Neural cell (in vitro differentiated cells): ENCODE results near the gene FBXO38. TPM values are rescaled to one million over a fixed set of nuclear protein-coding genes. Genes with fewer than 3 reads are reported as not detected.

Experiments used
- H2AFZ ChIP-seq: fragments of 200-600, 300-800 bp; sonication (generic), shearing (Covaris generic); 2 replicates; pipeline ENCODE4 v1.6.0; 2014; ENCODE audit warnings: low read depth, mild to moderate bottlenecking, antibody characterized with exemption, low read length, moderate library complexity
- H3F3A ChIP-seq: fragments of 200-600 bp; shearing (Covaris generic); 2 replicates; pipeline ENCODE4 v1.6.1; 2016; ENCODE audit warnings: mild to moderate bottlenecking, moderate library complexity, mixed read lengths, antibody characterized with exemption, low read length; ENCODE audit not compliant: insufficient read depth, poor library complexity, severe bottlenecking
- H3K27ac ChIP-seq: fragments of 200-600, 300-800 bp; sonication (generic), shearing (Covaris generic); 2 replicates; pipeline ENCODE4 v1.5.1; 2014; ENCODE audit warnings: mild to moderate bottlenecking, low read length, moderate library complexity
- H3K27me3 ChIP-seq: fragments of 300-800, 200-600 bp; sonication (generic), shearing (Covaris generic); 2 replicates; pipeline ENCODE4 v1.6.0; 2014; ENCODE audit warnings: mild to moderate bottlenecking, low read depth, low read length, moderate library complexity; ENCODE audit not compliant: insufficient read depth
- H3K36me3 ChIP-seq: fragments of 300-800, 200-600 bp; sonication (generic), shearing (Covaris generic); 2 replicates; pipeline ENCODE4 v1.5.1; 2014; ENCODE audit warnings: mild to moderate bottlenecking, antibody characterized with exemption, low read length, moderate library complexity; ENCODE audit not compliant: insufficient read depth
- H3K4me2 ChIP-seq: fragments of 300-800, 200-600 bp; sonication (generic), shearing (Covaris generic); 2 replicates; pipeline ENCODE4 v1.6.0; 2014; ENCODE audit warnings: mild to moderate bottlenecking, low read length
- H3K4me3 ChIP-seq: fragments of 300-800, 200-600 bp; sonication (generic), shearing (Covaris generic); 2 replicates; pipeline ENCODE4 v1.5.1; 2014; ENCODE audit warnings: mild to moderate bottlenecking, low read length, moderate library complexity
- H3K79me2 ChIP-seq: fragments of 200-600 bp; shearing (Covaris generic); replicated peaks from 2 replicates; pipeline ENCODE4 v1.6.0; 2014; ENCODE audit warnings: mild to moderate bottlenecking, low read length, moderate library complexity; ENCODE audit not compliant: insufficient read depth
- H3K9ac ChIP-seq: fragments of 300-800, 200-600 bp; sonication (generic), shearing (Covaris generic); 2 replicates; pipeline ENCODE4 v1.6.1; 2016; ENCODE audit warnings: mild to moderate bottlenecking, low read length, mixed read lengths
- H3K9me2 ChIP-seq: fragments of 200-600 bp; shearing (Covaris generic); 2 replicates; pipeline ENCODE4 v1.6.1; 2016; ENCODE audit warnings: mild to moderate bottlenecking, low read length, mixed read lengths; ENCODE audit not compliant: insufficient read depth
- H3K9me3 ChIP-seq: fragments of 200-600, 300-800 bp; sonication (generic), shearing (Covaris generic); 2 replicates; pipeline ENCODE4 v1.6.1; 2016; ENCODE audit warnings: mild to moderate bottlenecking, mixed run types, low read length, moderate library complexity, mixed read lengths
- H4K20me1 ChIP-seq: fragments of 200-600 bp; shearing (Covaris generic); 2 replicates; pipeline ENCODE4 v1.6.1; 2016; ENCODE audit warnings: mild to moderate bottlenecking, mixed run types; ENCODE audit not compliant: insufficient read depth
- EP300 ChIP-seq: fragments of 450-650 bp; conservative IDR thresholded peaks from 2 replicates; pipeline ENCODE4 v1.6.1; 2014; ENCODE audit warnings: antibody characterized with exemption, mild to moderate bottlenecking, moderate library complexity; ENCODE audit not compliant: poor library complexity, severe bottlenecking
- EZH2 ChIP-seq: fragments of 200-600, 300-800 bp; shearing (Covaris generic), sonication (generic); IDR thresholded peaks from 2 replicates; pipeline ENCODE4 v1.6.1; 2014; ENCODE audit warnings: antibody characterized with exemption, low read length, borderline replicate concordance, mild to moderate bottlenecking; ENCODE audit not compliant: insufficient read depth, poor library complexity, severe bottlenecking
- MXI1 ChIP-seq: fragments of 450-650 bp; conservative IDR thresholded peaks from 2 replicates; pipeline ENCODE4 v1.6.1; 2014; ENCODE audit warnings: antibody characterized with exemption, mild to moderate bottlenecking; ENCODE audit not compliant: poor library complexity, severe bottlenecking
- POLR2AphosphoS5 ChIP-seq: IDR thresholded peaks from 2 replicates; pipeline ENCODE4 v1.6.1; 2012
- RAD21 ChIP-seq: fragments of 450-650 bp; conservative IDR thresholded peaks from 2 replicates; pipeline ENCODE4 v1.6.1; 2014; ENCODE audit warnings: antibody characterized with exemption, mild to moderate bottlenecking, moderate library complexity
- SMC3 ChIP-seq: fragments of 450-650 bp; conservative IDR thresholded peaks from 2 replicates; pipeline ENCODE4 v1.6.1; 2014; ENCODE audit warnings: antibody characterized with exemption, mild to moderate bottlenecking, moderate library complexity; ENCODE audit not compliant: poor library complexity
- TAF1 ChIP-seq: IDR thresholded peaks from 2 replicates; pipeline ENCODE4 v1.6.1; 2012; ENCODE audit warnings: low read depth
- polyA plus RNA-seq: library from polyadenylated mRNA; depleted of rRNA; stranded (reverse); fragments of >200 nt; gene quantifications from 2 replicates; pipeline ENCODE4 v1.2.3, GENCODE V29; 2014
- TF ChIP-seq, protein P1 (sequence below): fragments of 450-650 bp; IDR thresholded peaks from 2 replicates; pipeline ENCODE4 v1.5.1; 2014; ENCODE audit warnings: antibody characterized with exemption, mild to moderate bottlenecking, moderate library complexity; ENCODE audit not compliant: poor library complexity, severe bottlenecking
- TF ChIP-seq, protein P2 (sequence below): IDR thresholded peaks from 2 replicates; pipeline ENCODE4 v1.6.1; 2012; ENCODE audit warnings: borderline replicate concordance

FBXO38 gene
- polyA plus RNA-seq, 1 donor from 2014 or later = 69.1 TPM

DNA sequence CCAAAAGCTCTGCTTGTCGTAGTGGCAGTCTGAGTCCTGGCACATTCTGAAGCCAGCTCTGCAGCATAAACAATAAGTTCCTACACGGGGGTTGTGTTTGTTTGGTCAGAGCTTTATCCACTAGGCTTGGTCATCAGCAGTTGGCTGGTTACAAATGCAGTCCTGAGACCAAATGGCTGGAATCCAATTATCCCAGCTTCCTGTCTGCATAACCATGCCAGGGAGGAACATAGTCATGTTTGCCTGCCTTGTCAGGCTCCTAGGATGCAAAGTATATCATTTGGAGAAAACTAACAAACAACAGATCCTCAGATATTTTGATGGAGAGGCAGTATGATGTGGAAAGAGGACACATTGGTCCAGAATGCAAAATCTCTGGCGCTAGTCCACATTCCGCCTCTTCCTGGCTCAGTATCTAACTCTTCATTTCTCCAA, 85.8 kb downstream of the FBXO38 start:
- Histone ChIP-seq H3K9ac (peak overlapping the region; percentile 34), H3K27ac (peak overlapping the region; percentile 88), H3K4me3 (peak overlapping the region; percentile 46), H2AFZ (no peak overlapping the region), H3K9me3 (no peaks in the 10 kb centered on the region), H3K9me2 (no peaks in the 10 kb centered on the region), H3K79me2 (no peaks in the 10 kb centered on the region), H3K4me2 (no peak overlapping the region), H3F3A (no peaks in the 10 kb centered on the region), H4K20me1 (no peaks in the 10 kb centered on the region), H3K27me3 (no peaks in the 10 kb centered on the region), H3K36me3 (no peaks in the 10 kb centered on the region)
- TF ChIP-seq, protein P1, sequence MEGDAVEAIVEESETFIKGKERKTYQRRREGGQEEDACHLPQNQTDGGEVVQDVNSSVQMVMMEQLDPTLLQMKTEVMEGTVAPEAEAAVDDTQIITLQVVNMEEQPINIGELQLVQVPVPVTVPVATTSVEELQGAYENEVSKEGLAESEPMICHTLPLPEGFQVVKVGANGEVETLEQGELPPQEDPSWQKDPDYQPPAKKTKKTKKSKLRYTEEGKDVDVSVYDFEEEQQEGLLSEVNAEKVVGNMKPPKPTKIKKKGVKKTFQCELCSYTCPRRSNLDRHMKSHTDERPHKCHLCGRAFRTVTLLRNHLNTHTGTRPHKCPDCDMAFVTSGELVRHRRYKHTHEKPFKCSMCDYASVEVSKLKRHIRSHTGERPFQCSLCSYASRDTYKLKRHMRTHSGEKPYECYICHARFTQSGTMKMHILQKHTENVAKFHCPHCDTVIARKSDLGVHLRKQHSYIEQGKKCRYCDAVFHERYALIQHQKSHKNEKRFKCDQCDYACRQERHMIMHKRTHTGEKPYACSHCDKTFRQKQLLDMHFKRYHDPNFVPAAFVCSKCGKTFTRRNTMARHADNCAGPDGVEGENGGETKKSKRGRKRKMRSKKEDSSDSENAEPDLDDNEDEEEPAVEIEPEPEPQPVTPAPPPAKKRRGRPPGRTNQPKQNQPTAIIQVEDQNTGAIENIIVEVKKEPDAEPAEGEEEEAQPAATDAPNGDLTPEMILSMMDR = no peak
- TF ChIP-seq RAD21 = peak; percentile 14

DNA sequence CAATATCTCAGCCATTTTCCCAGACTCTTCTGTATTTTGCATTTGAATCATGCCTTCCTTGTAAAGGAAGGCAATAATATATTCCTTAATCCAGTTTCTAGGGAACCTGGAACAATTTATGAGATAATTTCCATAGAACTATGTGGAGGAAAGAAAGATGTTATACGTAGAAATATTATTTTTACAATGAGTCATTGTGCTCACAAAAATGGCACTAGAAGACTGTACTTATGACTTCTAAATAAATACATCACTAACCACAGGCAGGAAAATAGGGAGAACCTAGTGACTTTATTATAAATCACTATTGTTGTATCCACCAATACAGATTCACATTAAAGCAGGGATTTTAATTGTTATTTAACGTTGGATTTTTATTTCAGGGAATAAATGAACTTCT, 87.6 kb downstream of the FBXO38 start:
- Histone ChIP-seq H3K4me2 (no peak overlapping the region), H3K4me3 (no peak overlapping the region), H3F3A (no peaks in the 10 kb centered on the region), H2AFZ (no peak overlapping the region), H3K36me3 (no peaks in the 10 kb centered on the region), H3K27ac (peak overlapping the region; percentile 38), H3K79me2 (no peaks in the 10 kb centered on the region), H3K9ac (no peak overlapping the region), H4K20me1 (no peaks in the 10 kb centered on the region), H3K9me2 (no peaks in the 10 kb centered on the region), H3K27me3 (no peaks in the 10 kb centered on the region), H3K9me3 (no peaks in the 10 kb centered on the region)
- TF ChIP-seq, protein P2, sequence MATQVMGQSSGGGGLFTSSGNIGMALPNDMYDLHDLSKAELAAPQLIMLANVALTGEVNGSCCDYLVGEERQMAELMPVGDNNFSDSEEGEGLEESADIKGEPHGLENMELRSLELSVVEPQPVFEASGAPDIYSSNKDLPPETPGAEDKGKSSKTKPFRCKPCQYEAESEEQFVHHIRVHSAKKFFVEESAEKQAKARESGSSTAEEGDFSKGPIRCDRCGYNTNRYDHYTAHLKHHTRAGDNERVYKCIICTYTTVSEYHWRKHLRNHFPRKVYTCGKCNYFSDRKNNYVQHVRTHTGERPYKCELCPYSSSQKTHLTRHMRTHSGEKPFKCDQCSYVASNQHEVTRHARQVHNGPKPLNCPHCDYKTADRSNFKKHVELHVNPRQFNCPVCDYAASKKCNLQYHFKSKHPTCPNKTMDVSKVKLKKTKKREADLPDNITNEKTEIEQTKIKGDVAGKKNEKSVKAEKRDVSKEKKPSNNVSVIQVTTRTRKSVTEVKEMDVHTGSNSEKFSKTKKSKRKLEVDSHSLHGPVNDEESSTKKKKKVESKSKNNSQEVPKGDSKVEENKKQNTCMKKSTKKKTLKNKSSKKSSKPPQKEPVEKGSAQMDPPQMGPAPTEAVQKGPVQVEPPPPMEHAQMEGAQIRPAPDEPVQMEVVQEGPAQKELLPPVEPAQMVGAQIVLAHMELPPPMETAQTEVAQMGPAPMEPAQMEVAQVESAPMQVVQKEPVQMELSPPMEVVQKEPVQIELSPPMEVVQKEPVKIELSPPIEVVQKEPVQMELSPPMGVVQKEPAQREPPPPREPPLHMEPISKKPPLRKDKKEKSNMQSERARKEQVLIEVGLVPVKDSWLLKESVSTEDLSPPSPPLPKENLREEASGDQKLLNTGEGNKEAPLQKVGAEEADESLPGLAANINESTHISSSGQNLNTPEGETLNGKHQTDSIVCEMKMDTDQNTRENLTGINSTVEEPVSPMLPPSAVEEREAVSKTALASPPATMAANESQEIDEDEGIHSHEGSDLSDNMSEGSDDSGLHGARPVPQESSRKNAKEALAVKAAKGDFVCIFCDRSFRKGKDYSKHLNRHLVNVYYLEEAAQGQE = no peak
- no peak for TF ChIP-seq MXI1
- TF ChIP-seq RAD21 = no peak
- TF ChIP-seq, protein P1 = no peak
- no peak for TF ChIP-seq POLR2AphosphoS5
- no peak for TF ChIP-seq TAF1
- no peak for TF ChIP-seq EP300
- no peak for TF ChIP-seq EZH2
- TF ChIP-seq SMC3 = no peak
